Measurements from ENCODE around the gene SERINC2.
A peak's percentile ranks its signal among the peaks of the same experiment; 100 is the strongest.

SERINC2 gene

GRCh38 chr1:31387612-31388011, 25.4 kb upstream of the SERINC2 start:
- Histone ChIP-seq H3K9me3 (ENCODE audit: control insufficient read depth, low read length) (no peaks in the 10 kb centered on the region), H3K27me3 (replicated peaks; ENCODE audit: control insufficient read depth, insufficient read depth, low read length) (peaks cover 5% of the 10 kb centered on the region), H3K36me3 (ENCODE audit: control insufficient read depth, insufficient read depth, low read length, severe bottlenecking) (no peaks in the 10 kb centered on the region), H3K4me3 (ENCODE audit: low read length) (no peak overlapping the region), H3K4me1 (ENCODE audit: control insufficient read depth, insufficient read depth, low read length) (peaks cover 9% of the 10 kb centered on the region), H3K9ac (ENCODE audit: low read length) (no peak overlapping the region)
- DNase-seq (ENCODE audit: low read depth), result no peak

GRCh38 chr1:31389616-31390015, 23.4 kb upstream of the SERINC2 start:
- H3K4me3 ChIP-seq (ENCODE audit: low read length), result no peak overlapping the region
- no peaks in the 10 kb centered on the region for H3K9me3 ChIP-seq (ENCODE audit: control insufficient read depth, low read length)
- H3K9ac ChIP-seq (ENCODE audit: low read length), result no peak overlapping the region
- no peaks in the 10 kb centered on the region for H3K36me3 ChIP-seq (ENCODE audit: control insufficient read depth, insufficient read depth, low read length, severe bottlenecking)
- peaks cover 6% of the 10 kb centered on the region for H3K27me3 ChIP-seq (replicated peaks; ENCODE audit: control insufficient read depth, insufficient read depth, low read length)
- DNase-seq (ENCODE audit: low read depth), result no peak
- H3K4me1 ChIP-seq (ENCODE audit: control insufficient read depth, insufficient read depth, low read length), result peaks cover 5% of the 10 kb centered on the region

GRCh38 chr1:31390071-31390470, 22.9 kb upstream of the SERINC2 start:
- Histone ChIP-seq H3K4me1 (ENCODE audit: control insufficient read depth, insufficient read depth, low read length) (peaks cover 5% of the 10 kb centered on the region), H3K4me3 (ENCODE audit: low read length) (no peak overlapping the region), H3K36me3 (ENCODE audit: control insufficient read depth, insufficient read depth, low read length, severe bottlenecking) (no peaks in the 10 kb centered on the region), H3K27me3 (replicated peaks; ENCODE audit: control insufficient read depth, insufficient read depth, low read length) (peaks cover 9% of the 10 kb centered on the region), H3K9me3 (ENCODE audit: control insufficient read depth, low read length) (no peaks in the 10 kb centered on the region), H3K9ac (ENCODE audit: low read length) (no peak overlapping the region)
- no peak for DNase-seq (ENCODE audit: low read depth)

- no peak for DNase-seq (ENCODE audit: low read depth)
- no peak overlapping the region for H3K4me3 ChIP-seq (ENCODE audit: low read length)
- no peak overlapping the region for H3K9ac ChIP-seq (ENCODE audit: low read length)
- H3K27me3 ChIP-seq (replicated peaks; ENCODE audit: control insufficient read depth, insufficient read depth, low read length), result peaks cover 6% of the 10 kb centered on the region
- H3K9me3 ChIP-seq (ENCODE audit: control insufficient read depth, low read length), result no peaks in the 10 kb centered on the region
- no peaks in the 10 kb centered on the region for H3K36me3 ChIP-seq (ENCODE audit: control insufficient read depth, insufficient read depth, low read length, severe bottlenecking)
- peaks cover 16% of the 10 kb centered on the region for H3K4me1 ChIP-seq (ENCODE audit: control insufficient read depth, insufficient read depth, low read length)
Observed at GRCh38 chr1:31393463-31393862, 19.6 kb upstream of the SERINC2 start.

GRCh38 chr1:31394584-31395193, 18.3 kb upstream of the SERINC2 start:
- H3K9me3 ChIP-seq (ENCODE audit: control insufficient read depth, low read length), result no peaks in the 10 kb centered on the region
- H3K9ac ChIP-seq (ENCODE audit: low read length), result peak overlapping the region; percentile 31
- peak; percentile 92 for DNase-seq (ENCODE audit: low read depth)
- H3K36me3 ChIP-seq (ENCODE audit: control insufficient read depth, insufficient read depth, low read length, severe bottlenecking), result no peaks in the 10 kb centered on the region
- peaks cover 16% of the 10 kb centered on the region for H3K4me1 ChIP-seq (ENCODE audit: control insufficient read depth, insufficient read depth, low read length)
- H3K4me3 ChIP-seq (ENCODE audit: low read length), result peak overlapping the region; percentile 61
- peaks cover 6% of the 10 kb centered on the region for H3K27me3 ChIP-seq (replicated peaks; ENCODE audit: control insufficient read depth, insufficient read depth, low read length)

GRCh38 chr1:31396633-31397351, 16.2 kb upstream of the SERINC2 start:
- peaks cover 6% of the 10 kb centered on the region for H3K27me3 ChIP-seq (replicated peaks; ENCODE audit: control insufficient read depth, insufficient read depth, low read length)
- no peak overlapping the region for H3K9ac ChIP-seq (ENCODE audit: low read length)
- no peak overlapping the region for H3K4me3 ChIP-seq (ENCODE audit: low read length)
- no peaks in the 10 kb centered on the region for H3K36me3 ChIP-seq (ENCODE audit: control insufficient read depth, insufficient read depth, low read length, severe bottlenecking)
- peaks cover 23% of the 10 kb centered on the region for H3K4me1 ChIP-seq (ENCODE audit: control insufficient read depth, insufficient read depth, low read length)
- H3K9me3 ChIP-seq (ENCODE audit: control insufficient read depth, low read length), result no peaks in the 10 kb centered on the region
- peak; percentile 63 for DNase-seq (ENCODE audit: low read depth)

GRCh38 chr1:31397360-31398095, 15.5 kb upstream of the SERINC2 start:
- Histone ChIP-seq H3K36me3 (ENCODE audit: control insufficient read depth, insufficient read depth, low read length, severe bottlenecking) (no peaks in the 10 kb centered on the region), H3K4me3 (ENCODE audit: low read length) (no peak overlapping the region), H3K27me3 (replicated peaks; ENCODE audit: control insufficient read depth, insufficient read depth, low read length) (peaks cover 4% of the 10 kb centered on the region), H3K9ac (ENCODE audit: low read length) (no peak overlapping the region), H3K9me3 (ENCODE audit: control insufficient read depth, low read length) (no peaks in the 10 kb centered on the region), H3K4me1 (ENCODE audit: control insufficient read depth, insufficient read depth, low read length) (peaks cover 23% of the 10 kb centered on the region)
- DNase-seq (ENCODE audit: low read depth), result peak; percentile 13

GRCh38 chr1:31398246-31398645, 14.8 kb upstream of the SERINC2 start:
- Histone ChIP-seq H3K27me3 (replicated peaks; ENCODE audit: control insufficient read depth, insufficient read depth, low read length) (peaks cover 3% of the 10 kb centered on the region), H3K36me3 (ENCODE audit: control insufficient read depth, insufficient read depth, low read length, severe bottlenecking) (no peaks in the 10 kb centered on the region), H3K4me3 (ENCODE audit: low read length) (no peak overlapping the region), H3K4me1 (ENCODE audit: control insufficient read depth, insufficient read depth, low read length) (peaks cover 23% of the 10 kb centered on the region), H3K9ac (ENCODE audit: low read length) (no peak overlapping the region), H3K9me3 (ENCODE audit: control insufficient read depth, low read length) (no peaks in the 10 kb centered on the region)
- DNase-seq (ENCODE audit: low read depth), result no peak

- H3K4me3 ChIP-seq (ENCODE audit: low read length), result no peak overlapping the region
- no peaks in the 10 kb centered on the region for H3K9me3 ChIP-seq (ENCODE audit: control insufficient read depth, low read length)
- DNase-seq (ENCODE audit: low read depth), result no peak
- H3K4me1 ChIP-seq (ENCODE audit: control insufficient read depth, insufficient read depth, low read length), result peaks cover 18% of the 10 kb centered on the region
- no peaks in the 10 kb centered on the region for H3K36me3 ChIP-seq (ENCODE audit: control insufficient read depth, insufficient read depth, low read length, severe bottlenecking)
- peaks cover under 1% of the 10 kb centered on the region for H3K27me3 ChIP-seq (replicated peaks; ENCODE audit: control insufficient read depth, insufficient read depth, low read length)
- no peak overlapping the region for H3K9ac ChIP-seq (ENCODE audit: low read length)
Observed at GRCh38 chr1:31399976-31400375, 13.0 kb upstream of the SERINC2 start.

GRCh38 chr1:31400393-31400792, 12.6 kb upstream of the SERINC2 start:
- H3K4me1 ChIP-seq (ENCODE audit: control insufficient read depth, insufficient read depth, low read length), result peaks cover 18% of the 10 kb centered on the region
- H3K9ac ChIP-seq (ENCODE audit: low read length), result no peak overlapping the region
- no peaks in the 10 kb centered on the region for H3K27me3 ChIP-seq (replicated peaks; ENCODE audit: control insufficient read depth, insufficient read depth, low read length)
- no peak overlapping the region for H3K4me3 ChIP-seq (ENCODE audit: low read length)
- H3K36me3 ChIP-seq (ENCODE audit: control insufficient read depth, insufficient read depth, low read length, severe bottlenecking), result no peaks in the 10 kb centered on the region
- no peaks in the 10 kb centered on the region for H3K9me3 ChIP-seq (ENCODE audit: control insufficient read depth, low read length)
- peak; percentile 63 for DNase-seq (ENCODE audit: low read depth)

- H3K9me3 ChIP-seq (ENCODE audit: control insufficient read depth, low read length), result no peaks in the 10 kb centered on the region
- H3K4me1 ChIP-seq (ENCODE audit: control insufficient read depth, insufficient read depth, low read length), result peaks cover 18% of the 10 kb centered on the region
- no peaks in the 10 kb centered on the region for H3K27me3 ChIP-seq (replicated peaks; ENCODE audit: control insufficient read depth, insufficient read depth, low read length)
- no peaks in the 10 kb centered on the region for H3K36me3 ChIP-seq (ENCODE audit: control insufficient read depth, insufficient read depth, low read length, severe bottlenecking)
- no peak overlapping the region for H3K4me3 ChIP-seq (ENCODE audit: low read length)
- H3K9ac ChIP-seq (ENCODE audit: low read length), result no peak overlapping the region
- DNase-seq (ENCODE audit: low read depth), result peak; percentile 14
Observed at GRCh38 chr1:31401241-31401640, 11.8 kb upstream of the SERINC2 start.
